Fibroblast of skin of right quadriceps (primary cell): ENCODE measurements around the gene AFAP1.
A peak's percentile ranks its signal among the peaks of the same experiment; 100 is the strongest.

Source experiments
- DNase-seq: peaks from one replicate; pipeline ENCODE4 v3.0.0-alpha.2; 2013

Gene AFAP1

DNA sequence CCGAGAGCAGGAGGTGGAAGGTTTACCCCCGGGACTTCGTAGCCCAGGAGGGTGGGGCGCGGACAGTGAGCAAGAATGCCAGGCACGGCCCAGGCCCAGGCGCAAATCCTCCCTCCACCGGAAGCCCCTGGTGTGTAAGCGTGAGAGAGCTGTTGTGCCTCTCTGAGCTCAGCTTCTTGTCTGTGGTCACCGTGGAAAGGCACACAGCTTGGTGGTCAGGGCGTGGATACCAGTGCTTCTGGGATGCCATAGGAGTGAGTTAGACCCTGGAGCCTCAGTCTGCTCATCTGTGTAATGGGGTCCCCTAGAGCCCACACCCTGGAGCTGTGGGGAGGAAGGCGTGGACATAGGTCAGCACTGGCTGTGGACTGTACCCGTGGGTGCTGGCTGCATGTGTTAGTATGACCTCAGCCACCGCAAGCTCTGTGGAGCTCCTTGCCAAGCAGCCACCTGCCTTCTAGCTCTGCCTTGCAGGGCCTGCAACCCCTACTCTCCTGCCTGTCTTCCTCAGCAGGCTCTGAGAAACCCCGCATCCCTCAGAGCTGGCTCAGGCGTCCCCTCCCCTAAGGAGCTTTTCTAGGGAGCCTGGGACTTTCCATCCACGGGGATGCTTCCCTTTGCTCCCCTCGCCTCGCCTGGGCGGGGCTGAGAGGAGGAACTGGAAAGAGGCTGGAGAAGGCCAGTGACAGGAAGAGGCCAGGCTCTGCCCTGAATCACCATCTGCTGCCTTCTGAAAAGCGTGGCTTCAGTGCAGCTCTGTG, 28.0 kb upstream of the AFAP1 start:
- DNase-seq: no peak

DNA sequence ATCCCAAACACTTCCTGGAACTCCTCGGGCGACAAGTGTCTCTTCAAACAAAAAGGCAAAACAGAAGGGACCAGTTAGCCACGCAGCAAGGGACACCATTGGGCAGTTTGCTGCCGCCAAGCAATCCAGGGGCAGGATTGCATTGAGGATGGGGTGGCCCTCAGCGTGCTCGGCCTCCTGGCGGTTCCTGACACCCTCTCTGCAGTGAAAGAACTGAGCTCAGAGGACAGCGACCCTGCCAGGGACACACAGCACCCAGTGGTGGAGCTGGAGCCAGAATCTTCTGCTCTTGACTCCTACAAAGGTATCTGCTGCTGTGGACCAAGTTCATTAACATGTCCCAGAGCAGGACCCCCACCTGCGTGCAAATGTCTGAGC, 27.4 kb upstream of the AFAP1 start:
- no peak for DNase-seq

DNA sequence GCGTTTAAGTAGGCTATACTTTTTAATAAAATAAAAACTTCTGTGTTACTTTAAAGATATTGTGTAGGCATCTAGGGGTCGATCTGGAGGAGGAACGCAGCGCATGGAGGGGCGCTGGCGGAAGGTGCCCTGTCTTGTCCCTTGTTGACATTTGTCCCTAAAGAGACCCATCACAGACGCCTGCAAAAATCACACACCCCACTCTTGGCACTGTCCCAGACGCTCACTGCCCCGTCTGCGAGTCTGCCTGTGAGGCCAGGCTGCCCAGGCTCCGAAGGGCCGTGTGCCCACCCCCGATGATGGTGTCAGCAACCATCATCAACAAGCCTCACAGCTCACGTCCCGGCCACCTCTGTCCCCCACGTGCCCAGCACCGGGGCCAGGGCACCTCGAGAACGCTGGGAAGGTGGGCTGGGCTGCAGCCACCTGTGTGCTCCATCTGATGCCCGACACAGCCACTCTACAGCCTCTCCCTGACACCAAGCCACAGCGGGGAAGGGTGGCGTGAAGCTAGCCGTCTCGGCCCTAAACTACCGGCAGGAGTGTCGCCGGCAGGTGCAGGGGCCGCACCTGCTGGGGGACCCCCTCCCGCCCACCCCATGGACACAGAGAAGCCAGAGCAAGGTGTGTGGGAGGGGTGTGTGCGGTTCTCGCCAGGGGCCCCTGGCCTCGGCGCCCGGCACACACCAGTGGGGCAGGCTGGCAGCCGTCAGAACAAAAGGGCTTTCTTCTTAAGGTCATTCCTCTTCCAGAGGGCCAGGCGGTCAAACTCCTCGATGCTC, 26.8 kb upstream of the AFAP1 start:
- DNase-seq: no peak

GRCh38 chr4:7964890-7965662, 25.4 kb upstream of the AFAP1 start:
- DNase-seq: peak; percentile 81

DNA sequence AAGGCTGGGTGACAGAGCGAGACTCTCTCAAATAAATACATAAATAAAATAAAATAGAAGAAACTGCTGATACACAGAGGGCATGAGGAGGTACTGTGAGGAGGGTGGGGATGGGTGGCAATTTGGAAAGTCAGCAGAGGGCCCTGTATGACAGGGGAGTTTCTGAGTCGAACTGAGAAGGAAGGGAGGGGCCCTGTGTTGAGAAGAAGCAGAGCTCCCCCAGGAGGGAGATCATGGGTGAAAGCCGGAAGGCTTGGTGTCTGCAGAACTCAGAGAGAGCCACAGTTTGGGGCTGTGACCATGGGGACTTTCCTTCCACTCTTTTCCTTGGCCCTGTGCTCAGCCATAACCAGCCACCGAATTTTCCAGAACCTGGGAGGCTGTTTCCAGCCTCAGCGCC, 24.8 kb upstream of the AFAP1 start:
- no peak for DNase-seq

DNA sequence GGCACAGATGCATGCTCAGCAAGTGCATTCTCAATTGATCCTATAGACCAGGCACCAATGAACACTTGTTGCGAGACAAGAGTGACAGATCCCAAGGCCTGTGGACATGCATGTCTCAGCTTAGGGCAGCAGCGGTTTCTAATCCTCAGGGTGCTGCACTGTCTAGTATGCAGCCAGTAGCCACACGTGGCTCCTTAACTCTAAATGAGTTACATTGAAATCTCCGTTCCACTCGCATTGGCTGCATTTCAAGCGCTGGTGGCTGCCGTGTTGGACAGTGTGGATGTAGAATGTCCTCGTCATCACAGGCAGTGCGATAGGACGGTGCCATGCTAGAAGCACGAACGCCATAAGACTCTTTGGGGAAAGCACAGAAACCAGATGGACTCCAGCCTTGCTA, 24.0 kb upstream of the AFAP1 start:
- no peak for DNase-seq

- no peak for DNase-seq
These were observed 23.2 kb upstream of the AFAP1 start for GRCh38 chr4:7962609-7963508.

GRCh38 chr4:7960790-7961655, 21.4 kb upstream of the AFAP1 start:
- DNase-seq: peak; percentile 100

DNA sequence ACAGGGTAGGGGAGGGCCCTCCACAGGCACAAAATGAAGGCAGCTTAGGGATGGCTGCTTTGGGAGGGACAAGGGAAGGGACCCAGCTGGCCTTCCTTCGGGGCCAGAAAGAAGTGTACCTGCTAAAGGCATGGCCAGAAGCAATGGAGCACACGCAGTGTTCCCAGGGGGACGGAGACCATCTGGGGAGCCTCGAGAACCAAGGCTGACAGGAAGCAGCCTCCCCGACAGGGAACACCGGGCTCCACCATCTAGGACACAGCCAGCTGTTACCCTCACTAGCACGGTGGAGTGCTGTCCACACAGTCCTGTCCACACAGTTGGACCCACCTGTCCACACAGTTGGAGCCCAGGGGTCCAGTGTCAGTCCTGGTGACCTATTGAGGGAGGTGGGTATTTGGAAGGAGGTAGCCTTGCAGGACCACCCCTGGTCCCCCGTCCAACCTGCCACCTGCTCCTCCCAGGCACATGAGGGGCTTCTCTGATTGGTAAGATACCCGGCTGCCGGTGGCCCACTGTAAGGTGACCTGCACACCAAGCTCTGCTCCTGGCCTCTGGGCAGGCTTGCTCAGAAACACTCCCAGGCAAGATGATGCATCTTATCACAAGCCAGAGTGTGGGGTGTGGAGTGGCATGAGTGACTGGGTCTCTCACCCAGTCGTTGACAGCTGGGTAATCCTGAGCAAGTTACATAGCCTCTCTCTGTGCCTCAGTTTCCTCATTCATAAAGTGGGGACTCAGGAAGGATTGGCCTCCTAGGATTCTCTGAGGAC, 20.5 kb upstream of the AFAP1 start:
- DNase-seq: no peak

DNA sequence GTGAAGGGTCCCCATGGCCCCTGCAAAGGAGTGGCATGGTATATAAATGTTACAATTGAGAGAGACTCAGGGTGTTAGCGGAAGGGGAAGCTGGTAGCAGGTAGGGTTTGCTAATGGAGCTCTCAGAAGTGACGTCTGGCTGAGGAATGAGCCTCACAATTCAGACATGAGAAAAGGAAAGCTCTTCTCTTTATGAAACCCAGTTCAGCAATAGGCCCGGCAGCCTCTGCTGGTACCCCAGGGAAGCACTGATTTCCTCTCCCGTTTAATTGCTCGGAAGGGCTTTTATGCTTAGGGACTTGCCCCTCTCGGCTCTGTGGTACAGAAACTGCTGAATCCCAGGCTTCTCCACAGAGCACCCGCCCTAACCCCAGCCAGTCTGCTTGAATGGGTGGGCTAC, 19.4 kb upstream of the AFAP1 start:
- no peak for DNase-seq

DNA sequence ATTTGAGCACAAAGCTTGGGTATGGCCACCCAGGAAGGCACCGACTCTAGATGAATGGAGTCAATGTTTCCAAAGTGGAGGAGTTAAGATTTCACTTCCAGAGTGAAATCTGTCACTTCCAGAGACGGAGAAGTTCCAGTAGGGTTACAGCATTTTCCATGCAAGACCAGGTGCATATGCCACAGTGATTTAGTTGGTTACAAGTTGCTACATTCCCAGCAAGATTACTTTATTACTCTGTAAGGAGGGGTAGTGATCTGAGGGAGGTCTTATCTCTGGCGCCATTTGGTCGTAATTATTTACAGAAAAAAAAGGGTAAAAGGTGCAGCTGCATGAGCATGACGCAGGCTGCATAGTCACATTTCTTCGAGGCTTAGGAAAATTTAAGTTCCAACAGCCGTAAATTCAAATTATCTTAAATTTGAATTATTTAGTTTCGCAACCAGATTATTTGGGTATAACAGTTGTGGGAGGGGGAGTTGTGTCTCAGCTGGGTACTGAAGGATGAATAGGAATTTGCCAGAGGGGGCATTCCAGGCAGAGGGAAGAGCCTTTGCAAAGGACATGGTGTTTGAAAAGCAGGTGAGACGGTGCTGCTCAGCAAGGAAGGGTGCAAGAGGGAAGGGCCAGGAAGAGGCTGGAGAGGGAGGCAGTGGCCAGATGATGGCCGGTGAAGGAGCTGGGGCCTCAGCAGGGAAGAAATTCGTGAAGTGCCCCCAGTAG, 17.4 kb upstream of the AFAP1 start:
- peak; percentile 62 for DNase-seq

- DNase-seq: no peak
These were observed 16.7 kb upstream of the AFAP1 start for GRCh38 chr4:7956270-7956808.

- no peak for DNase-seq
These were observed 15.7 kb upstream of the AFAP1 start for GRCh38 chr4:7955393-7955792.

DNA sequence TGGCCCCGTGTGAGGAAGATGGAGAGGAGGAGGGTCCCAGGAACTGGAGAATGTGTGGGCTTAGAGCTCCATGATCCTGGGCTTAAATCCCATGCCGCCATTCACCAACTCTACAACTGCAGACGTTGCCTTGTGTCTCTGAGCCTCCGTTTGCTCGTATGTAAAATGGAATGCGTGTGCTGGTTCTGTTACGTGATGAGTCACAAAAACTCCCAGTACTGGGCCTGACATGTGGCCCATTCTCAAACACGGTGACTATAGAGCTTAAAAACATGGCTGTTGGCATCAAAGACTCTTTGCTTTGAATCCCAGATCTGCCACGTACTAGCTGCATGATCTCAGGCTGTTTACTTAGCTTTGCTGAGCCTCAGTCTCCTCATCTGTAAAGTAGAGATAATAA, 13.0 kb upstream of the AFAP1 start:
- DNase-seq: no peak

GRCh38 chr4:7950301-7951092, 10.8 kb upstream of the AFAP1 start:
- no peak for DNase-seq

GRCh38 chr4:7949759-7950158, 10.1 kb upstream of the AFAP1 start:
- no peak for DNase-seq

- no peak for DNase-seq
These were observed 8.3 kb upstream of the AFAP1 start for GRCh38 chr4:7947927-7948326.

GRCh38 chr4:7945709-7946380, 6.2 kb upstream of the AFAP1 start:
- peak; percentile 49 for DNase-seq
